Fibroblast of mammary gland (primary cell): ENCODE data around the gene SLC7A14.

Experiments used
- DNase-seq: peaks from one replicate; pipeline ENCODE4 v3.0.0-alpha.2; 2010; ENCODE audit warnings: low read depth
- H3K4me3 ChIP-seq: 2 replicates; pipeline ENCODE4 v1.5.1; 2011; ENCODE audit warnings: low read depth, mild to moderate bottlenecking, low read length, moderate library complexity; ENCODE audit not compliant: control insufficient read depth
- TF ChIP-seq, protein P1 (sequence below): conservative IDR thresholded peaks from 2 replicates; pipeline ENCODE4 v1.5.1; 2011; ENCODE audit warnings: low read depth, low read length, inconsistent platforms; ENCODE audit not compliant: control insufficient read depth, insufficient read depth

SLC7A14 gene

DNA sequence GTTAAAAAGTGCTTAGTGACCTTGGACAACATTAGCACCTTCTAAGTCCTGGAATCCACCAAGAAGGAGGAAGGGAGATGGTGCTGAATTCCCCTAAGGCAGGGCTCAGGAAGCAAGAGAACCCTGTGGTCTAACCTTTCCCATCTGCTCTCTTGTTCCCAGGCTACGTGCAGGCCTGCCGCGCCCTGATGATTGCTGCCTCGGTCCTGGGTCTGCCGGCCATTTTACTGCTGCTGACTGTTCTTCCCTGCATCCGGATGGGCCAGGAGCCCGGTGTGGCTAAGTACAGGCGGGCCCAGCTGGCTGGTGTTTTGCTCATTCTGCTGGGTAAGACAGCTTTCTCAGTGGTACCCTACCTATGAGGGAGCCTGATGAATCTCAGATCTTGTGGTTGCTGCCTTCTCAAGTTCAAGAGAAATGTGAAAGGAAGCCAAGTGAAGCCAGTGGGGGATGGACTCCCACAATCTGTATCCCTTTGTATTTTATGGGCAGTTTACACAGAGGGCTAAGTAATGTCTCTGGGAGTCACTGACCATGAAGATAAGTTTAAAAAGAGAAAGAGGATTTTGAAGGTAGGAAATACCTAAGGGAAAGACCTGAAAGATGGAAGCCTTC, 162.8 kb downstream of the SLC7A14 start:
- no peak for DNase-seq
- TF ChIP-seq, protein P1, sequence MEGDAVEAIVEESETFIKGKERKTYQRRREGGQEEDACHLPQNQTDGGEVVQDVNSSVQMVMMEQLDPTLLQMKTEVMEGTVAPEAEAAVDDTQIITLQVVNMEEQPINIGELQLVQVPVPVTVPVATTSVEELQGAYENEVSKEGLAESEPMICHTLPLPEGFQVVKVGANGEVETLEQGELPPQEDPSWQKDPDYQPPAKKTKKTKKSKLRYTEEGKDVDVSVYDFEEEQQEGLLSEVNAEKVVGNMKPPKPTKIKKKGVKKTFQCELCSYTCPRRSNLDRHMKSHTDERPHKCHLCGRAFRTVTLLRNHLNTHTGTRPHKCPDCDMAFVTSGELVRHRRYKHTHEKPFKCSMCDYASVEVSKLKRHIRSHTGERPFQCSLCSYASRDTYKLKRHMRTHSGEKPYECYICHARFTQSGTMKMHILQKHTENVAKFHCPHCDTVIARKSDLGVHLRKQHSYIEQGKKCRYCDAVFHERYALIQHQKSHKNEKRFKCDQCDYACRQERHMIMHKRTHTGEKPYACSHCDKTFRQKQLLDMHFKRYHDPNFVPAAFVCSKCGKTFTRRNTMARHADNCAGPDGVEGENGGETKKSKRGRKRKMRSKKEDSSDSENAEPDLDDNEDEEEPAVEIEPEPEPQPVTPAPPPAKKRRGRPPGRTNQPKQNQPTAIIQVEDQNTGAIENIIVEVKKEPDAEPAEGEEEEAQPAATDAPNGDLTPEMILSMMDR: no peak
- H3K4me3 ChIP-seq: no peak overlapping the region

DNA sequence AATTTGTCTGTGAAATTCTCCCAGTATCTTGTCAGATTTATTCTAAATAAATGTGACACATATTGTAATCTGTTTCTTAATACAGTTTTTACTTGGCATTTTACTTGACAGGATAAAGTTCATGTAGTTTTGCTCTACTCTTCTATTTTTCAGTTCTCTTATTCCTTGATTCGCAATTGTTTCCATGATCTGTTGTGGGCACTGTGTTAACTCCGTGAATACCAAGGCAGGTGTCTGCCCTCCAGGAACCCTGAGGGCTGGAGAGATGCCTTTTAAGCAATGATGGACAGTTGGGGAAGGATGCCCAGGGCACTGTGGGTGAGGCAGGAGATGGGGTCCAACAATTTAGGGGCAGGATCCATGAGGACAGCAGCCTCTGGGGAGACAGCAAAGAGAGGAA, 164.1 kb downstream of the SLC7A14 start:
- peak overlapping the region; percentile 97 for H3K4me3 ChIP-seq
- TF ChIP-seq, protein P1: no peak

DNA sequence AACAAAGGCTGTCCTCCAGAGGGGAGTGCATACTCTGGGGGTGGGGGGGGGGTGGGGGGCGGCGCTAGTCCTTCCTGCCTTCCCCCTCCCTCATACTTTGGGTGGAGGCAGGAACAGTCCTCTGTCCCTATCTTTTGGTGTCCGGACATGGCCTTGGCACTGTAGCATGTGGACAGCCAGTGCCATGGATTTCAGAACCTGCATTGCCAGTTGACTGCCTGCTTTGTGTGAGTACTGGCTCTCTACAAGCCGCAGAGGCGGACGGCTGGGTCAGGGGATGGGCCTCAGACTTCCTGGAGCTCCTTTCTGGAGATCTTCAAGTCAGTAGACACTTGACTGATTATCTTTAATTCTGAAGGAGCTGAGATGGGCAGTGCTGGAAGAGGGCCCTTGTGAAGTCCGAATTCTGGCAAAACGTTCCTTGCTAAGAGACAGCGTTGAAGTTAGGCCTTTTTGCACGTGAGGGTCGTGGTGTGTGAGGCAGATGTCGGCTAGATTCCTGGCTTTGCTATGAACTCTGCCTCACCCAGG, 164.7 kb downstream of the SLC7A14 start:
- H3K4me3 ChIP-seq: peak overlapping the region; percentile 97
- TF ChIP-seq, protein P1: no peak
- DNase-seq: peak; percentile 34

More for the DNA sequence above, 164.1 kb downstream of the SLC7A14 start:
- DNase-seq: no peak

DNA sequence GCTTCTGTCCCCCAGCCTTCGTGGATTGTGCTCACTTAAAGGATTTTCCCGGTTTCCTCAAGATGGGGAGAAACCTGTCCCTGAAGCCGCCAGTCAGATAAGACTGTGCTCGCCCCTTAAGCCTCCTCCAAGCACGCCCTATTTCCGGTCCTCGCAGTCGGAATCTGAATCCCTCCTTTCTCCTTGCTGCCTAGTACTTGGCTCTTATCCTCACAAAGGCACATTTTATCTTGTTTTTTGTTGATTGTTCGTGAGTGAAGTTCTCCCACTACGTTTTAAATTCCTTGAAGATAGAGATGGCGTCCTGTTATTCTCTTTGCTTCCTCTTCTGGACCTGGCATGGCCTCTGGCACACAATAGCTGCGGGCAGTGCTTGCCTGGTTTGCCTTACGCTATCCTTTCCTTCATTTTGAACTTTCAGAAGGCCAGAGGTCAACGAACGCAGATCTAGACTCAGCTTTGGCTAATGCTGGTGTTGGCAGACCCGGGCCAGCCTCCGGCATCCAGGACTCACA, 165.5 kb downstream of the SLC7A14 start:
- TF ChIP-seq, protein P1: no peak
- peak overlapping the region; percentile 97 for H3K4me3 ChIP-seq
- DNase-seq: peak; percentile 44

DNA sequence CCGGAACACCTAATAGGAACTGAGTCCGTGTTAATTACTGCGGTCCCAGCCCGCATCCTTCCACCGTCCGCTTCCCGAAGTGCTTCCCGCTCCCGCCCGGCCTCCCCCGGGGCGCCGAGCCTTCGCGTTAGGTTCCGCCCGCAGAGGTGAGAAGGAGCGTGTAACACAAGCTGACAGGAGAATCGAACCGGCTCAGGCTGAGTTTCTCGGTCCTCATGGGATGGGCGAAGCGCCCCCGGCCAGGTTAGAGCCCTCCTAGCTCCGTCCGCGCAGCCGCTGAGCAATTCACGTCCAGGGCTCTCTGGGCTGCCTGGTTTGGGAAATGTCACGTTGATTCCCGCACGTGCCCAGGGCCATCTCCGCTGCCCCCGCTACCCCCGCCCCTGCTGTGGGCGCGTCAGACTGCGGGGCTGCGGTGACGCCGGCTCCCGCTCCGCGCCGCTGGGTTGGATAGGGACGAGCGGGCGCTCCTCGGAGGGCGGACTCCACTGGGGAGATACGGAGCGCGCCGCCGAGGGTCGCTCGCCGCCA, 166.3 kb downstream of the SLC7A14 start:
- peak overlapping the region; percentile 97 for H3K4me3 ChIP-seq
- TF ChIP-seq, protein P1: no peak
- peak; percentile 40 for DNase-seq

DNA sequence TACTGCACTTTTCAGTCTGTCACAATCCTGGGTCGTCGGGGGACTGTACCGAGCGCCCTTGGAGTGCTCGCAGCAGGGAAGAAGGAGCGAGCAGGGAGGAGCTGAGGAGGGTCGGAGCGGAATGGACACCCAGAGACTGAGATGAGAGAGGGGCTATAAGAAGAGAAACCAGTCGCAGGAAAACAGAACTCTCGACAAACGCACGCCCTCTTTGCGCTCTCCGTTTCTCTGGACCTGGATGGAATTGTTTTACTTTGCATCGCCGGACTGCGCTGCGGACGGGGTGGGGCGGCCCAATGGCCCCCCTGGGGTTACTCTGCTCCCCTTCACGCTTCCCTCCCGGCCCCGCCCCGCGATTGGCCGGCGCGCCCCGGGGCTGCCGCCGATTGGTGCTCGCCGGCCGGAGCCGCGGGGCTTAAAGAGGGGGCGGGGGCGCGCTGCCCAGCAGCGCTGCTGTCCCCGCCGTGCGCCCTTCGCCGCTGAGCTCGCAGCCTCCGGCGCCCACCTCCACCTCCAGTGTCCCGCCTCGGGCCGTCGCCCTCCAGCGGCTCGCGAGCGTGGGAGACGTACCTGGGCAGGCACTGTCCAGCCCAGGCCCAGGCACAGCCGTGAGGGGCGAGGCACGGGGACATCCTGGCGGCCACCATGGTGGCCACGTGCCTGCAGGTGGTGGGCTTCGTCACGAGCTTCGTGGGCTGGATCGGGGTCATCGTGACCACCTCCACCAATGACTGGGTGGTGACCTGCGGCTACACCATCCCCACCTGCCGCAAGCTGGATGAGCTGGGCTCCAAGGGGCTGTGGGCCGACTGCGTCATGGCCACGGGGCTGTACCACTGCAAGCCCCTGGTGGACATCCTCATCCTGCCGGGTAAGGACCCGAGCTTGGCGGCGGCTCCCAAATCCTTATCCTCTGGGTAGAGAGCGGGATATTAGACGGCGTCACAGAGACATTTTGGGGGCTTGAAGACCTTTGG, 167.2 kb downstream of the SLC7A14 start, which contains the start of gene CLDN11:
Gene CLDN11, plus strand, starts transcription at position 447 of the 977 bp plus-strand sequence. Its CDS starts 199 bp downstream, at position 646.
- H3K4me3 ChIP-seq: peak within 1 kb of the TSS; percentile 97
- TF ChIP-seq, protein P1: peak; percentile 6
- peak; percentile 63 for DNase-seq
